Superior temporal gyrus (tissue), 1 donor: ENCODE data around the gene ZIC1.

Experiments
- DNase-seq: peaks from one replicate; pipeline ENCODE4 v3.0.0-alpha.2; 2016; ENCODE audit errors: extremely low spot score

The ZIC1 gene

GRCh38 chr3:147395899-147396711, 13.1 kb upstream of the ZIC1 start:
- no peak for DNase-seq

GRCh38 chr3:147396712-147397046, 12.5 kb upstream of the ZIC1 start:
- DNase-seq, result no peak

- DNase-seq, result no peak
Observed at GRCh38 chr3:147397155-147397874, 11.8 kb upstream of the ZIC1 start.

- no peak for DNase-seq
Observed at GRCh38 chr3:147397875-147398812, 11.0 kb upstream of the ZIC1 start.

GRCh38 chr3:147398813-147399534, 10.2 kb upstream of the ZIC1 start:
- no peak for DNase-seq

- DNase-seq, result no peak
Observed at GRCh38 chr3:147400111-147400510, 9.1 kb upstream of the ZIC1 start.

GRCh38 chr3:147400999-147401398, 8.2 kb upstream of the ZIC1 start:
- no peak for DNase-seq

- DNase-seq, result no peak
Observed at GRCh38 chr3:147401421-147401820, 7.7 kb upstream of the ZIC1 start.

GRCh38 chr3:147402159-147402558, 7.0 kb upstream of the ZIC1 start:
- DNase-seq, result no peak

GRCh38 chr3:147403511-147403910, 5.7 kb upstream of the ZIC1 start:
- no peak for DNase-seq

- DNase-seq, result no peak
Observed at GRCh38 chr3:147404000-147404799, 5.0 kb upstream of the ZIC1 start.

GRCh38 chr3:147404800-147405230, 4.3 kb upstream of the ZIC1 start:
- no peak for DNase-seq

GRCh38 chr3:147405231-147406027, 3.7 kb upstream of the ZIC1 start:
- no peak for DNase-seq

GRCh38 chr3:147406028-147406931, 2.9 kb upstream of the ZIC1 start, which contains the start of gene ZIC4:
Gene ZIC4, minus strand, starts transcription at chr3:147406543. Its CDS starts 3,746 bp downstream, at chr3:147402797.
- no peak for DNase-seq

GRCh38 chr3:147407114-147407497, 2.1 kb upstream of the ZIC1 start:
- no peak for DNase-seq

- no peak for DNase-seq
Observed at GRCh38 chr3:147407498-147408187, 1.5 kb upstream of the ZIC1 start.

GRCh38 chr3:147408188-147409100, 721 bp upstream of the ZIC1 start:
- no peak for DNase-seq
